Endodermal cell (in vitro differentiated cells): ENCODE data around the gene DUSP23. TPM values are rescaled to one million over a fixed set of nuclear protein-coding genes. Genes with fewer than 3 reads are reported as not detected.

Experiments used
- DNase-seq: peaks from one replicate; pipeline ENCODE4 v3.0.0-alpha.2; 2017
- H3K27ac ChIP-seq: 2 replicates; pipeline ENCODE4 v1.5.1; 2013; ENCODE audit warnings: mild to moderate bottlenecking, low read depth, low read length, moderate library complexity
- H3K27me3 ChIP-seq: 2 replicates; pipeline ENCODE4 v1.6.1; 2013; ENCODE audit warnings: mild to moderate bottlenecking, low read length, moderate library complexity; ENCODE audit not compliant: insufficient read depth, control insufficient read depth, poor library complexity, severe bottlenecking
- H3K36me3 ChIP-seq: 2 replicates; pipeline ENCODE4 v1.7.0; 2013; ENCODE audit warnings: mild to moderate bottlenecking, low read length, moderate library complexity; ENCODE audit not compliant: control insufficient read depth, insufficient read depth
- H3K4me1 ChIP-seq: one replicate; pipeline ENCODE4 v1.7.0; 2013; ENCODE audit warnings: low read length; ENCODE audit not compliant: control insufficient read depth, insufficient read depth
- H3K4me3 ChIP-seq: 2 replicates; pipeline ENCODE4 v1.5.1; 2013; ENCODE audit warnings: mild to moderate bottlenecking, low read length, moderate library complexity
- H3K9ac ChIP-seq: 2 replicates; pipeline ENCODE4 v1.6.1; 2013; ENCODE audit warnings: mild to moderate bottlenecking, low read length, moderate library complexity; ENCODE audit not compliant: poor library complexity, severe bottlenecking; ENCODE audit errors: extremely low read depth
- H3K9me3 ChIP-seq: 2 replicates; pipeline ENCODE4 v1.6.1; 2013; ENCODE audit warnings: mild to moderate bottlenecking, low read length, moderate library complexity; ENCODE audit not compliant: control insufficient read depth
- H3K27ac Mint-ChIP-seq: 2 replicates; pipeline ENCODE4 v1.8.0; 2020; ENCODE audit warnings: mixed read lengths
- H3K27me3 Mint-ChIP-seq: 2 replicates; pipeline ENCODE4 v1.8.0; 2021; ENCODE audit warnings: mild to moderate bottlenecking, mixed read lengths; ENCODE audit not compliant: insufficient read depth
- H3K36me3 Mint-ChIP-seq: 2 replicates; pipeline ENCODE4 v1.8.0; 2020; ENCODE audit warnings: low read depth, mixed read lengths
- H3K4me1 Mint-ChIP-seq: 2 replicates; pipeline ENCODE4 v1.8.0; 2020; ENCODE audit warnings: mixed read lengths
- H3K4me3 Mint-ChIP-seq: 2 replicates; pipeline ENCODE4 v1.8.0; 2020; ENCODE audit warnings: mild to moderate bottlenecking, moderate library complexity, mixed read lengths
- H3K9me3 Mint-ChIP-seq: 2 replicates; pipeline ENCODE4 v1.8.0; 2020; ENCODE audit warnings: mild to moderate bottlenecking, mixed read lengths
- WGBS, 2 experiments: methylation state at CpG; one replicate each; pipeline versions ENCODE4 v1.1.5 to v1.1.7; 2013; ENCODE audit warnings: missing lambda C conversion rate in 2 of 2, mixed read lengths in 1 of 2; ENCODE audit not compliant: insufficient coverage in 1 of 2, insufficient read length in 1 of 2; 5-methylcytosine and 5-hydroxymethylcytosine counted together
- total RNA-seq, 2 donors: library from RNA; stranded (reverse); fragmentation: NEBNext Ultra II Directional in 1 of 2; extraction: Animal tissue kit (Norgen Biotek cat#: 25700) in 1 of 2; gene quantifications; 2 replicates in 1 of 2; 3 replicates in 1 of 2; pipeline ENCODE4 v1.2.1, GENCODE V29; 2021
- TF ChIP-seq, protein P1 (sequence below): fragments of 200-600 bp; sonication (generic); conservative IDR thresholded peaks from 2 replicates; pipeline ENCODE4 v1.5.0; 2021; ENCODE audit warnings: antibody characterized with exemption, mild to moderate bottlenecking

The DUSP23 gene
- total RNA-seq, 2 donors from 2014 or later, result 28.8 to 32.3 TPM

DNA sequence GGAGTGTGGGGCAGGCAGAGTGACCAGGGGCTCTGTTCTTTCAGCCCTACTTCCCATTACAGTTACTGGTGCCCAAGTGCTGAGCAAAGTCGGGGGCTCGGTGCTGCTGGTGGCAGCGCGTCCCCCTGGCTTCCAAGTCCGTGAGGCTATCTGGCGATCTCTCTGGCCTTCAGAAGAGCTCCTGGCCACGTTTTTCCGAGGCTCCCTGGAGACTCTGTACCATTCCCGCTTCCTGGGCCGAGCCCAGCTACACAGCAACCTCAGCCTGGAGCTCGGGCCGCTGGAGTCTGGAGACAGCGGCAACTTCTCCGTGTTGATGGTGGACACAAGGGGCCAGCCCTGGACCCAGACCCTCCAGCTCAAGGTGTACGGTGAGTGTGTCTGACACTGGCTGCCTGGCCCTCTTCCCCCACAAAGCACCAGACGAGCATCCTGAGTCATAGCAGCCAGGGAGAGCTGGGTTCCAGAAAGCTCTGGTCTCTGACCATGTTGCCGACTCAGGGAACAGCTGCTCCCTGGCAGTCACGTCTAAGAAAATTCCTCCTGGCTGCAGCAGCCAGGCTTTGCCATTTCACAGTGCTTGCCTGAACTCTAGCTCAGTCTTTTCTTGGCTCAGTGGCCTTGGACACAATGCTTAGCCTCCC lies 49.2 kb downstream of the DUSP23 start:
- H3K9me3 ChIP-seq, result no peaks in the 10 kb centered on the region
- peaks cover 69% of the 10 kb centered on the region for H3K27me3 ChIP-seq
- TF ChIP-seq, protein P1, sequence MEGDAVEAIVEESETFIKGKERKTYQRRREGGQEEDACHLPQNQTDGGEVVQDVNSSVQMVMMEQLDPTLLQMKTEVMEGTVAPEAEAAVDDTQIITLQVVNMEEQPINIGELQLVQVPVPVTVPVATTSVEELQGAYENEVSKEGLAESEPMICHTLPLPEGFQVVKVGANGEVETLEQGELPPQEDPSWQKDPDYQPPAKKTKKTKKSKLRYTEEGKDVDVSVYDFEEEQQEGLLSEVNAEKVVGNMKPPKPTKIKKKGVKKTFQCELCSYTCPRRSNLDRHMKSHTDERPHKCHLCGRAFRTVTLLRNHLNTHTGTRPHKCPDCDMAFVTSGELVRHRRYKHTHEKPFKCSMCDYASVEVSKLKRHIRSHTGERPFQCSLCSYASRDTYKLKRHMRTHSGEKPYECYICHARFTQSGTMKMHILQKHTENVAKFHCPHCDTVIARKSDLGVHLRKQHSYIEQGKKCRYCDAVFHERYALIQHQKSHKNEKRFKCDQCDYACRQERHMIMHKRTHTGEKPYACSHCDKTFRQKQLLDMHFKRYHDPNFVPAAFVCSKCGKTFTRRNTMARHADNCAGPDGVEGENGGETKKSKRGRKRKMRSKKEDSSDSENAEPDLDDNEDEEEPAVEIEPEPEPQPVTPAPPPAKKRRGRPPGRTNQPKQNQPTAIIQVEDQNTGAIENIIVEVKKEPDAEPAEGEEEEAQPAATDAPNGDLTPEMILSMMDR, result no peak
- H3K9me3 Mint-ChIP-seq, result no peaks in the 10 kb centered on the region
- H3K27ac ChIP-seq, result no peak overlapping the region
- peaks cover 26% of the 10 kb centered on the region for H3K4me1 Mint-ChIP-seq
- H3K4me1 ChIP-seq, result peaks cover 6% of the 10 kb centered on the region
- no peak overlapping the region for H3K9ac ChIP-seq
- H3K4me3 Mint-ChIP-seq, result no peak overlapping the region
- H3K27ac Mint-ChIP-seq, result no peak overlapping the region
- peaks cover 78% of the 10 kb centered on the region for H3K27me3 Mint-ChIP-seq
- H3K36me3 Mint-ChIP-seq, result no peaks in the 10 kb centered on the region
- H3K4me3 ChIP-seq, result no peak overlapping the region
- WGBS, 2 experiments, result 85% methylated on average over 15 to 18 of the region's 18 CpGs
- no peak for DNase-seq
- H3K36me3 ChIP-seq, result no peaks in the 10 kb centered on the region

DNA sequence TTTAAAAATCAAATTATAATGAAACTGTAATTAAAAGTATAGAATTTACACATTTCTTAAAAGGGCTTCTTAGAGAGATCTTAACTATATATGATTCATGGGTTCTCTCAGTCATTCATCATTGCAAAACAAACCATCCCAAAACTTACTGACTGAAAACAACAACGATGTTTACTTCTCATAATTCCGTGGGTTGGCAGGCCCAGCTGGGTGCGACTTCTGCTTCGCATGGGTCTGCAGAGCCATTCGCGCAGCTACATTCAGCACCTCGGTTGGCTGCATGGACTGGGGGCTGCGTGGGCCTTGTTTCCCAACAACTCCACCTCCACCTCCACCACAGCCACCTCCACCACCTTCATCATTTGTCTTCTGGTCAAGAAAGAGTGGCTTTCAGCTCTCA lies 50.0 kb downstream of the DUSP23 start:
- no peak overlapping the region for H3K4me3 ChIP-seq
- H3K9ac ChIP-seq, result no peak overlapping the region
- Mint-ChIP-seq H3K27ac (no peak overlapping the region), H3K9me3 (no peaks in the 10 kb centered on the region), H3K4me3 (no peak overlapping the region), H3K4me1 (peaks cover 20% of the 10 kb centered on the region), H3K36me3 (no peaks in the 10 kb centered on the region), H3K27me3 (peaks cover 78% of the 10 kb centered on the region)
- H3K36me3 ChIP-seq, result no peaks in the 10 kb centered on the region
- H3K27me3 ChIP-seq, result peaks cover 77% of the 10 kb centered on the region
- TF ChIP-seq, protein P1, result no peak
- H3K4me1 ChIP-seq, result peaks cover 6% of the 10 kb centered on the region
- no peak overlapping the region for H3K27ac ChIP-seq
- no peaks in the 10 kb centered on the region for H3K9me3 ChIP-seq
- no peak for DNase-seq
- 90 to 95% methylated on average over 6 to 8 of the region's 8 CpGs for WGBS, 2 experiments

DNA sequence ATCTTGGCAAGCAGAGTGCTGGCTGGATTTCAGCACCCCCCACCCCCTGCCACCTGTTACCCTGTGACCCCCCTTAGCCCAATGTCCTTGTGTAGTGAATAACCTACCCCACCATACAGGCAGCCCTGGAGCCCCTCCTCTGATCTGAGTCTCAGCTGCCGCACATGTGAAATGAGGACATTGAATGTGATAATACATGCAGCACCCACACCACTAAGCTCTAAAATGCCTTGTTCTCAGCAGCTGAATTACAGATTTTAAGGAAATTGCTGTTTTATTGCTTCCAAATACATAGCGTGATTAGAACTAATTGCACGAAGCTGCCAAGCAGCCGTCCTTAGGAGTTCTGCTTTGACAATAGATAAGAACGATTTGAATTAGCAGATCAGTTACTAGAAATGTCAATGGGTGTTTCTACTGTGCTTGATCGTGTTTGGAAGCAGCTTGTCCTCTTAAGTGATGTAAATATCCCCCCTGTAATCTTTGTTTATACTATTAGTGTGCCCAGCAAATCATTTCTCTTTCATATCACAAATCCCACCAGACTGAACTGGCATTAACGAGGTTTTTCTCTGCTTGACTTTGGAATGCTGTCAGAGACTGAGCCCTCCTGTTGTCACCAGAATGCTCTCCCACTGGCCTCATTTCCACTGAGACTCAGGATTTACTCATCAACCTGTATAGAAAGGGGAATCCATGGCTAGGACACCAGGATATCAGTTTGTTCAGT lies 50.8 kb downstream of the DUSP23 start:
- no peaks in the 10 kb centered on the region for H3K9me3 Mint-ChIP-seq
- Histone ChIP-seq H3K9ac (no peak overlapping the region), H3K4me3 (no peak overlapping the region), H3K9me3 (no peaks in the 10 kb centered on the region), H3K4me1 (peaks cover 6% of the 10 kb centered on the region), H3K36me3 (no peaks in the 10 kb centered on the region), H3K27ac (no peak overlapping the region), H3K27me3 (peaks cover 71% of the 10 kb centered on the region)
- DNase-seq, result no peak
- TF ChIP-seq, protein P1, result no peak
- H3K27ac Mint-ChIP-seq, result no peak overlapping the region
- peaks cover 28% of the 10 kb centered on the region for H3K4me1 Mint-ChIP-seq
- H3K27me3 Mint-ChIP-seq, result peaks cover 74% of the 10 kb centered on the region
- H3K4me3 Mint-ChIP-seq, result no peak overlapping the region
- no peaks in the 10 kb centered on the region for H3K36me3 Mint-ChIP-seq
- 41% methylated on average over 3 to 7 of the region's 7 CpGs for WGBS, 2 experiments

Other genes with a start within 250 kb of the DUSP23 start
- gene OR10J5, start 245.0 kb upstream of the DUSP23 start, total RNA-seq, result not detected
- not detected for gene APCS, start 193.1 kb upstream of the DUSP23 start, total RNA-seq
- gene CRP, start 66.4 kb upstream of the DUSP23 start, total RNA-seq, result 1 to 10 TPM in 1 of 2 donors, not detected in 1; 1.2 TPM
- not detected for gene FCRL6, start 21.4 kb downstream of the DUSP23 start, total RNA-seq
- not detected for gene SLAMF8, start 45.9 kb downstream of the DUSP23 start, total RNA-seq
- gene VSIG8, start 81.7 kb downstream of the DUSP23 start, total RNA-seq, result not detected
- under 1 TPM; 0.49 to 0.55 TPM for gene CFAP45, start 119.2 kb downstream of the DUSP23 start, total RNA-seq
- gene TAGLN2, start 144.5 kb downstream of the DUSP23 start, total RNA-seq, result 100 to 1,000 TPM; 136 to 221 TPM
- 1 to 10 TPM; 7.5 to 9.2 TPM for gene IGSF9, start 164.7 kb downstream of the DUSP23 start, total RNA-seq
- gene SLAMF9, start 173.3 kb downstream of the DUSP23 start, total RNA-seq, result not detected